OCI-LY3 (cell line): ENCODE measurements around the gene UNC79.

Experiments used
- H2AFZ ChIP-seq: fragments of 200-600, 300-600 bp; shearing (Covaris generic); 2 replicates; pipeline ENCODE4 v1.6.0; 2014; ENCODE audit warnings: antibody characterized with exemption, low read depth, low read length
- H3K27ac ChIP-seq: fragments of 200-600, 300-600 bp; sonication (generic); 2 replicates; pipeline ENCODE4 v1.5.1; 2014; ENCODE audit warnings: mild to moderate bottlenecking, low read length, moderate library complexity, mixed read lengths
- H3K27me3 ChIP-seq: fragments of 200-600, 300-600 bp; sonication (generic); 2 replicates; pipeline ENCODE4 v1.6.1; 2014; ENCODE audit warnings: low read depth, low read length, mixed read lengths
- H3K36me3 ChIP-seq: fragments of 200-600, 300-600 bp; sonication (generic); replicated peaks from 2 replicates; pipeline ENCODE3; 2014; ENCODE audit warnings: low read depth, low read length, mixed read lengths
- H3K4me1 ChIP-seq: fragments of 300-600, 200-600 bp; sonication (generic); 2 replicates; pipeline ENCODE4 v1.6.1; 2014; ENCODE audit warnings: low read length, mixed read lengths
- H3K4me2 ChIP-seq: fragments of 200-600, 300-600 bp; sonication (generic); 2 replicates; pipeline ENCODE4 v1.6.1; 2014; ENCODE audit warnings: low read length, mixed read lengths
- H3K4me3 ChIP-seq: fragments of 300-600, 200-600 bp; sonication (generic); 2 replicates; pipeline ENCODE4 v1.5.1; 2014; ENCODE audit warnings: antibody characterized with exemption, mild to moderate bottlenecking, low read length, moderate library complexity
- H3K79me2 ChIP-seq: fragments of 300-600, 200-600 bp; shearing (Covaris generic); 2 replicates; pipeline ENCODE4 v1.6.1; 2014; ENCODE audit warnings: mild to moderate bottlenecking, low read length, mixed read lengths
- H3K9ac ChIP-seq: fragments of 300-600, 200-600 bp; shearing (Covaris generic); 2 replicates; pipeline ENCODE4 v1.6.0; 2014; ENCODE audit warnings: mild to moderate bottlenecking, low read length, moderate library complexity
- H3K9me3 ChIP-seq: fragments of 200-600, 300-600 bp; shearing (Covaris generic); 2 replicates; pipeline ENCODE4 v1.6.1; 2014; ENCODE audit warnings: low read length, mixed read lengths; ENCODE audit not compliant: insufficient read depth
- H4K20me1 ChIP-seq: fragments of 200-600, 300-600 bp; sonication (generic); 2 replicates; pipeline ENCODE4 v1.6.1; 2016; ENCODE audit warnings: low read length, mixed read lengths; ENCODE audit not compliant: insufficient read depth
- EZH2phosphoT487 ChIP-seq: fragments of 200-600 bp; shearing (Covaris generic); IDR thresholded peaks from 2 replicates; pipeline ENCODE4 v1.6.1; 2018; ENCODE audit warnings: antibody characterized with exemption, mixed run types, low read depth
- TF ChIP-seq, protein P1 (sequence below): fragments of 200-600, 300-600 bp; sonication (generic); IDR thresholded peaks from 2 replicates; pipeline ENCODE4 v1.5.1; 2014; ENCODE audit warnings: antibody characterized with exemption, low read length, low read depth

UNC79 gene

DNA sequence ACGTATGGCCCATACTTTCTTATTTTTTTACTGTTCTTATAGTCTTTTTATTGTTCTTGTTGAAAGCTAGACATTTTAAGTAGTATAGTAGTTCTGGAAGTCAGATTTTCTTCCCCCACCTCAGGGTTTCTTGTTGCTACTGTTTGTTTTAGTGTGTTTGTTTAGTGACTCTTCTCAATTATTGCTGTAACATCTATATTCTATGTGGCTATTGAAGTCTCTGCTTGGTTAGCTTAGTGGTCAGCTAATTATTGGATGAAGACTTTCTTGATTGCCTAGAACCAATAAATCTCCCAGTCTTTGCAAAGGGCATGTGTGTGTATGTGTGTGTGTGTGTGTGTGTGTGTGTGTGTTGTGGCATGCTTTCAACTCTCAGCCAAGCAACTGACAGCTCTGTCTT, 34.3 kb upstream of the UNC79 start:
- TF ChIP-seq, protein P1, sequence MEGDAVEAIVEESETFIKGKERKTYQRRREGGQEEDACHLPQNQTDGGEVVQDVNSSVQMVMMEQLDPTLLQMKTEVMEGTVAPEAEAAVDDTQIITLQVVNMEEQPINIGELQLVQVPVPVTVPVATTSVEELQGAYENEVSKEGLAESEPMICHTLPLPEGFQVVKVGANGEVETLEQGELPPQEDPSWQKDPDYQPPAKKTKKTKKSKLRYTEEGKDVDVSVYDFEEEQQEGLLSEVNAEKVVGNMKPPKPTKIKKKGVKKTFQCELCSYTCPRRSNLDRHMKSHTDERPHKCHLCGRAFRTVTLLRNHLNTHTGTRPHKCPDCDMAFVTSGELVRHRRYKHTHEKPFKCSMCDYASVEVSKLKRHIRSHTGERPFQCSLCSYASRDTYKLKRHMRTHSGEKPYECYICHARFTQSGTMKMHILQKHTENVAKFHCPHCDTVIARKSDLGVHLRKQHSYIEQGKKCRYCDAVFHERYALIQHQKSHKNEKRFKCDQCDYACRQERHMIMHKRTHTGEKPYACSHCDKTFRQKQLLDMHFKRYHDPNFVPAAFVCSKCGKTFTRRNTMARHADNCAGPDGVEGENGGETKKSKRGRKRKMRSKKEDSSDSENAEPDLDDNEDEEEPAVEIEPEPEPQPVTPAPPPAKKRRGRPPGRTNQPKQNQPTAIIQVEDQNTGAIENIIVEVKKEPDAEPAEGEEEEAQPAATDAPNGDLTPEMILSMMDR, result no peak
- TF ChIP-seq EZH2phosphoT487, result no peak
- Histone ChIP-seq H4K20me1 (no peaks in the 10 kb centered on the region), H3K9ac (no peak overlapping the region), H3K36me3 (no peaks in the 10 kb centered on the region), H3K27me3 (no peaks in the 10 kb centered on the region), H3K9me3 (0 out of 2 replicates have a peak, but pooled peaks cover 8% of the 10 kb centered on the region), H3K4me3 (no peak overlapping the region), H3K4me1 (no peaks in the 10 kb centered on the region; the same call in 1 of the 2 replicates), H3K27ac (no peak overlapping the region), H3K79me2 (no peaks in the 10 kb centered on the region), H2AFZ (no peak overlapping the region), H3K4me2 (no peak overlapping the region)

DNA sequence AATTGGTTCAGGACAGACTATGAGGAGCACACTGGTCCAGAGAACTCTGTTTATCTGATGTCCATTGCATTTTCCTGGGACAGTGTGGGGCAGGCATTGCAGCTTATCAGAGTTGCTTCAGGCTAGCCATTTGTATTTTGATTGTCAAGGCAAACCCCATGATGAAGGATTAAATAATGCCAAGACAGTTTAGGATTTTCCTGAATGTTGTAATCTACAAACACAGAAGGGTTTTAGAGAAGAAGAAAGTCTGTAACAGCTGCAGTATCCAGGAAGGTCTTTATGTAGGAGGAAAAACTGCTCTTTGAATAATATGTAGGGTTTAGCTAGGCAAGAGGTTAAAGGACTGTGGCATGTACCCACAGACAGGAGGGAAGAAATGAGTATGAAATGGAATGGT, 32.2 kb upstream of the UNC79 start:
- H3K4me1 ChIP-seq, result no peaks in the 10 kb centered on the region; the same call in 1 of the 2 replicates
- no peak for TF ChIP-seq EZH2phosphoT487
- TF ChIP-seq, protein P1, result no peak
- no peaks in the 10 kb centered on the region for H4K20me1 ChIP-seq

DNA sequence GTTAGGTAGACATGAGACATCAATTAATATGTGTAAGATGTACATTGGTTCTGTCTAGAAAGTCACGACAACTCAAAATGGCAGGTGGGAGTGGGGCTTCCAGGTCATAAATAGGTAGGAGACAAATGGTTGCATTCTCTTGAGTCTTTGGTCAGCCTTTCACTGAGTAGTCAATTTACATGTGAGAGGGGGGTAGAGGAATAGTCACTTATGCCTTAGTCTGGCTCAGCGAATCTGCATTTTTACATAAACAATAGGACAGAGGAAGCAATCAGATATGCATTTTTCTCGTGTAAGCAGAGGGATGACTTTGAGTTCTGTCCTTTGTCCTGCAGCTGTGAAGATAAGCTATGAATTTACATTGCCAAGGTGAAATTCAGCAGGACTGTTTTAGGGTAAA, 27.8 kb upstream of the UNC79 start:
- H2AFZ ChIP-seq, result no peak overlapping the region
- H3K4me1 ChIP-seq, result no peaks in the 10 kb centered on the region
- no peak overlapping the region for H3K4me3 ChIP-seq
- no peaks in the 10 kb centered on the region for H3K27me3 ChIP-seq
- TF ChIP-seq, protein P1, result no peak
- TF ChIP-seq EZH2phosphoT487, result no peak
- no peaks in the 10 kb centered on the region for H3K9me3 ChIP-seq
- no peak overlapping the region for H3K4me2 ChIP-seq
- no peaks in the 10 kb centered on the region for H3K36me3 ChIP-seq
- H3K9ac ChIP-seq, result no peak overlapping the region
- H3K27ac ChIP-seq, result no peak overlapping the region
- H4K20me1 ChIP-seq, result no peaks in the 10 kb centered on the region
- no peaks in the 10 kb centered on the region for H3K79me2 ChIP-seq

More for the DNA sequence above, 32.2 kb upstream of the UNC79 start:
- no peak overlapping the region for H3K27ac ChIP-seq
- H3K79me2 ChIP-seq, result no peaks in the 10 kb centered on the region
- H3K4me3 ChIP-seq, result no peak overlapping the region
- no peak overlapping the region for H3K4me2 ChIP-seq
- H3K9me3 ChIP-seq, result 0 out of 2 replicates have a peak, but pooled peaks cover 8% of the 10 kb centered on the region
- no peaks in the 10 kb centered on the region for H3K36me3 ChIP-seq
- no peak overlapping the region for H3K9ac ChIP-seq
- no peak overlapping the region for H2AFZ ChIP-seq
- no peaks in the 10 kb centered on the region for H3K27me3 ChIP-seq

DNA sequence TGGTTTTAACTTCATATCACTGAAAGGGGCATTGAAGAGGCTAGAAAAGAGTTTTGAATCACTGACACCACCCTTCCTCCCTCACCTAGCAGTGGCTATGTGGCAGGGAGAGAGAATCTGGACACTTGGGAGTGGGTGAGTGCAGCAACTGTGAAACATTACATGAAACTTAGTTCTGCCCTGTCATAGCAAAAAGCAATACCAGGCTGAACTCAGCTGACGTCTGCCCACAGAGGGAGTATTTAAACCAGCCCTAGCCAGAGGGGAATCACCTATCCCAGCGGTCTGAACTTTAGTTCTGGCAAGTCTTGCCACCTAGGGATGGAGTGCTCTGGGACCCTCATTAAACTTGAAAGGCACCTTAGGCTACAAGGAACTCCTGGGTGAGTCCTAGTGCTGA, 20.7 kb upstream of the UNC79 start:
- no peak overlapping the region for H2AFZ ChIP-seq
- TF ChIP-seq EZH2phosphoT487, result no peak
- TF ChIP-seq, protein P1, result no peak
- no peak overlapping the region for H3K9ac ChIP-seq
- no peaks in the 10 kb centered on the region for H3K36me3 ChIP-seq
- no peak overlapping the region for H3K4me2 ChIP-seq
- H3K27ac ChIP-seq, result no peak overlapping the region
- 0 out of 2 replicates have a peak, but pooled peaks cover 3% of the 10 kb centered on the region for H3K4me1 ChIP-seq
- no peak overlapping the region for H3K4me3 ChIP-seq
- H4K20me1 ChIP-seq, result no peaks in the 10 kb centered on the region
- no peaks in the 10 kb centered on the region for H3K27me3 ChIP-seq
- H3K9me3 ChIP-seq, result no peaks in the 10 kb centered on the region
- H3K79me2 ChIP-seq, result no peaks in the 10 kb centered on the region
